GM12892 (cell line): ENCODE results near the gene TMEM214.

Experiments
- POLR2A ChIP-seq: IDR thresholded peaks from 2 replicates; pipeline ENCODE4 v1.6.1; 2011; ENCODE audit warnings: low read depth, low read length, control low read depth
- POLR2AphosphoS5 ChIP-seq: IDR thresholded peaks from 2 replicates; pipeline ENCODE4 v1.6.1; 2011; ENCODE audit warnings: low read depth, low read length, control low read depth
- TAF1 ChIP-seq: IDR thresholded peaks from 2 replicates; pipeline ENCODE4 v1.6.1; 2011; ENCODE audit warnings: low read depth, mild to moderate bottlenecking, control low read depth, low read length, borderline replicate concordance

DNA sequence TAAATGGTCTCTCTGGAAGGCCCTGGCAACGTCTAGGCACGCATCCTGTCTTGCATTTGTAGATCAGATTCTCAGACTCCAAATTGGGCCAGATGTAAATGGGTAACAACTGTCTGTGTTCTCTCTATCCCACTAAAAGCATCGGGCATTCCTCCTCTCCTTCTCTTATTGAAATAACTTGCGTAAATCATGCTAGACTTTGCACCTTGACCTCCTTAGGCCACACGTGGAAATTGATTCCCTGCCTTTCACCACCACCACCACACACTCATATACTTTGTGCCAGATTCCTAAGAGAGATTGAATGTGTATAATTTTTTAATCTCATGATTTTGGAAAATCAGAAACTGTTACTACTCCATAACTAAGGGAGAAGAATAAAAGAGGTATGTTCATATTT lies 41.0 kb upstream of the TMEM214 start:
- TF ChIP-seq POLR2AphosphoS5 (no peak), POLR2A (no peak), TAF1 (no peak)
